ENCODE data around the gene ARL5B.

DNA sequence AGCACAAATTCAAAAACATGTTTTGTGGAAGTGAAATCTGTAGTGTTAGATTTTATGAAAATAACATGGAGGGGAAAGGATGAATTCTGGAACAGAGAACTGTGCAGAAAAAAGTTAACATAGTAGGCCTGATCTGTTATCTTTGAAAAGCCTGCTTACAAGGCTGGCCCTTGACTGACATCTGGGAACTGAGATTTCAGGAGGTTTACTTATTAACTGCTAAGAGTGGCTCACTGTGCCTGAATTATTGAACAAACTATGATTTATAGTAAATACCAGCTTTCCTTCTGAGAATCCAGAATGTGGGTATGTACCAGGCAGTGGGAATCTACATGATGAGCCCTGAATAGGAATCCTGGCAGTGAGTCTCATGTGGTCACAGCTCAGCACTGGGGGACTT is 38.4 kb upstream of the ARL5B start:
- TF ChIP-seq PATZ1 (CRISPR knock-in tag; IDR thresholded peaks at IDR 0.05; ENCODE audit: borderline replicate concordance) = no peak
- no peak for TF ChIP-seq ZFP30 (CRISPR knock-in tag; IDR thresholded peaks at IDR 0.05)
- no peak for TF ChIP-seq GLIS3 (CRISPR knock-in tag; IDR thresholded peaks at IDR 0.05)
- TF ChIP-seq ZFP3 (CRISPR knock-in tag; IDR thresholded peaks at IDR 0.05) = no peak
- TF ChIP-seq PPARA (CRISPR knock-in tag; IDR thresholded peaks at IDR 0.05; ENCODE audit: borderline replicate concordance) = no peak
- TF ChIP-seq, protein P1, sequence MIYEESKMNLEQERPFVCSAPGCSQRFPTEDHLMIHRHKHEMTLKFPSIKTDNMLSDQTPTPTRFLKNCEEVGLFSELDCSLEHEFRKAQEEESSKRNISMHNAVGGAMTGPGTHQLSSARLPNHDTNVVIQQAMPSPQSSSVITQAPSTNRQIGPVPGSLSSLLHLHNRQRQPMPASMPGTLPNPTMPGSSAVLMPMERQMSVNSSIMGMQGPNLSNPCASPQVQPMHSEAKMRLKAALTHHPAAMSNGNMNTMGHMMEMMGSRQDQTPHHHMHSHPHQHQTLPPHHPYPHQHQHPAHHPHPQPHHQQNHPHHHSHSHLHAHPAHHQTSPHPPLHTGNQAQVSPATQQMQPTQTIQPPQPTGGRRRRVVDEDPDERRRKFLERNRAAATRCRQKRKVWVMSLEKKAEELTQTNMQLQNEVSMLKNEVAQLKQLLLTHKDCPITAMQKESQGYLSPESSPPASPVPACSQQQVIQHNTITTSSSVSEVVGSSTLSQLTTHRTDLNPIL (CRISPR knock-in tag; IDR thresholded peaks at IDR 0.05; ENCODE audit: low read depth) = no peak

Measured in SK-N-SH treated with all-trans-retinoic acid at 6 μM for 48 hours (cell line).